GM23338 (cell line): Measurements from ENCODE around the gene UTP20. TPM values are rescaled to one million over a fixed set of nuclear protein-coding genes. Genes with fewer than 3 reads are reported as not detected.

Experiments used
- ATAC-seq: fragments of 200-7000 bp; cut with Tn5 transposase; 3 replicates; pipeline ENCODE4 v1.9.1; 2020
- DNase-seq: peaks from one replicate; pipeline ENCODE4 v3.0.0-alpha.2; 2015; ENCODE audit warnings: low spot score
- H2AFZ ChIP-seq: fragments of 200-600 bp; sonication (generic); 2 replicates; pipeline ENCODE4 v1.8.0; 2016; ENCODE audit warnings: antibody characterized with exemption, mild to moderate bottlenecking, moderate library complexity
- H3F3A ChIP-seq: fragments of 200-600 bp; sonication (generic); replicated peaks from 2 replicates; pipeline ENCODE4 v1.8.0; 2017; ENCODE audit warnings: antibody characterized with exemption, mixed run types, low read depth
- H3K27ac ChIP-seq: fragments of 200-600 bp; sonication (generic); 2 replicates; pipeline ENCODE4 v1.6.1; 2016; ENCODE audit warnings: low read depth
- H3K27me3 ChIP-seq: fragments of 200-600 bp; sonication (generic); 2 replicates; pipeline ENCODE4 v1.8.0; 2016; ENCODE audit warnings: mild to moderate bottlenecking, mixed run types, moderate library complexity; ENCODE audit not compliant: insufficient read depth
- H3K36me3 ChIP-seq: fragments of 200-600 bp; sonication (generic); 2 replicates; pipeline ENCODE4 v1.8.0; 2016; ENCODE audit warnings: mild to moderate bottlenecking; ENCODE audit not compliant: insufficient read depth
- H3K4me1 ChIP-seq: fragments of 200-600 bp; sonication (generic); 2 replicates; pipeline ENCODE4 v1.8.0; 2016; ENCODE audit warnings: mild to moderate bottlenecking, moderate library complexity; ENCODE audit not compliant: insufficient read depth
- H3K4me2 ChIP-seq: fragments of 200-600 bp; sonication (generic); 2 replicates; pipeline ENCODE4 v1.7.1; 2017; ENCODE audit warnings: mixed run types
- H3K4me3 ChIP-seq: fragments of 200-600 bp; sonication (generic); 2 replicates; pipeline ENCODE4 v1.6.1; 2016; ENCODE audit warnings: mixed run types
- H3K79me2 ChIP-seq: fragments of 200-600 bp; sonication (generic); replicated peaks from 2 replicates; pipeline ENCODE4 v1.8.0; 2017; ENCODE audit warnings: mild to moderate bottlenecking; ENCODE audit not compliant: insufficient read depth
- H3K9me2 ChIP-seq: fragments of 200-600 bp; sonication (generic); 2 replicates; pipeline ENCODE4 v1.8.0; 2017; ENCODE audit not compliant: insufficient read depth
- H4K20me1 ChIP-seq: fragments of 200-600 bp; sonication (generic); replicated peaks from 2 replicates; pipeline ENCODE4 v1.8.0; 2017; ENCODE audit warnings: mild to moderate bottlenecking; ENCODE audit not compliant: insufficient read depth
- H3K27ac Mint-ChIP-seq: 2 replicates; pipeline ENCODE4 v1.8.0; 2020; ENCODE audit warnings: inconsistent platforms, mild to moderate bottlenecking, moderate library complexity, mixed read lengths
- H3K27me3 Mint-ChIP-seq: 3 replicates; pipeline ENCODE4 v1.8.0; 2022; ENCODE audit warnings: low read depth, mild to moderate bottlenecking, moderate library complexity, mixed read lengths, inconsistent platforms; ENCODE audit not compliant: insufficient read depth, poor library complexity
- H3K36me3 Mint-ChIP-seq: 3 replicates; pipeline ENCODE4 v1.8.0; 2021; ENCODE audit warnings: low read depth, mild to moderate bottlenecking, inconsistent platforms, moderate library complexity, mixed read lengths
- H3K4me1 Mint-ChIP-seq: 3 replicates; pipeline ENCODE4 v1.8.0; 2020; ENCODE audit warnings: mild to moderate bottlenecking, inconsistent platforms, mixed read lengths
- H3K4me3 Mint-ChIP-seq: 3 replicates; pipeline ENCODE4 v1.8.0; 2021; ENCODE audit warnings: moderate library complexity, mild to moderate bottlenecking, inconsistent platforms, mixed read lengths
- H3K9me3 Mint-ChIP-seq: 3 replicates; pipeline ENCODE4 v1.8.0; 2020; ENCODE audit warnings: moderate library complexity, mild to moderate bottlenecking, inconsistent platforms, mixed read lengths
- CREB1 ChIP-seq: fragments of 250-450 bp; sonication (Bioruptor Pico); IDR thresholded peaks from 2 replicates; pipeline ENCODE4 v1.5.0; 2020; ENCODE audit warnings: low read depth, mild to moderate bottlenecking, moderate library complexity
- ETS1 ChIP-seq: IDR thresholded peaks from 2 replicates; pipeline ENCODE4 v1.6.1; 2016; ENCODE audit warnings: antibody characterized with exemption
- EZH2 ChIP-seq: fragments of 200-600 bp; sonication (generic); IDR thresholded peaks from one replicate; pipeline ENCODE4 v1.8.0; 2017; ENCODE audit warnings: antibody characterized with exemption, mild to moderate bottlenecking, low read depth; ENCODE audit not compliant: unreplicated experiment
- EZH2phosphoT487 ChIP-seq: fragments of 200-600 bp; sonication (generic); IDR thresholded peaks from one replicate; pipeline ENCODE4 v1.8.1; 2018; ENCODE audit warnings: antibody characterized with exemption; ENCODE audit not compliant: unreplicated experiment
- JUNB ChIP-seq: IDR thresholded peaks from one replicate; pipeline ENCODE4 v1.6.1; 2016; ENCODE audit warnings: antibody characterized with exemption; ENCODE audit not compliant: unreplicated experiment
- NANOG ChIP-seq: IDR thresholded peaks from 2 replicates; pipeline ENCODE4 v1.6.1; 2016; ENCODE audit warnings: antibody characterized with exemption, borderline replicate concordance
- POLR2AphosphoS5 ChIP-seq: IDR thresholded peaks from 2 replicates; pipeline ENCODE4 v1.6.1; 2016; ENCODE audit warnings: antibody characterized with exemption, low read depth
- REST ChIP-seq: IDR thresholded peaks from one replicate; pipeline ENCODE4 v1.6.1; 2018; ENCODE audit warnings: antibody characterized with exemption; ENCODE audit not compliant: unreplicated experiment
- STAT1 ChIP-seq: IDR thresholded peaks from one replicate; pipeline ENCODE4 v1.6.1; 2016; ENCODE audit warnings: antibody characterized with exemption; ENCODE audit not compliant: unreplicated experiment
- ZNF114 ChIP-seq: fragments of 250-450 bp; sonication (Bioruptor Pico); IDR thresholded peaks from 2 replicates; pipeline ENCODE4 v1.5.0; 2020; ENCODE audit warnings: mild to moderate bottlenecking, moderate library complexity
- ZNF331 ChIP-seq: fragments of 250-450 bp; sonication (Bioruptor Pico); IDR thresholded peaks from 2 replicates; pipeline ENCODE4 v1.5.0; 2020; ENCODE audit warnings: low read depth, mild to moderate bottlenecking, moderate library complexity
- polyA plus RNA-seq: library from polyadenylated mRNA; unstranded; fragments of >200 nt; fragmentation: Nextera tagmentation; extraction: Ambion mirVana; gene quantifications from 2 replicates; pipeline ENCODE4 v1.2.1, GENCODE V29; 2016
- total RNA-seq: library from RNA; depleted of rRNA; stranded (reverse); fragments of >200 nt; shearing (Covaris generic); gene quantifications from 2 replicates; pipeline ENCODE4 v1.2.3, GENCODE V29; 2014
- TF ChIP-seq, protein P1 (sequence below): fragments of 250-450 bp; sonication (Bioruptor Pico); IDR thresholded peaks from 2 replicates; pipeline ENCODE4 v1.5.0; 2020; ENCODE audit warnings: mild to moderate bottlenecking, moderate library complexity
- TF ChIP-seq, protein P2 (sequence below), 2 experiments: fragments of 200-600 bp in 1 of 2; sonication (generic) in 1 of 2; conservative IDR thresholded peaks; 2 replicates each; pipeline versions ENCODE4 v1.5.1 to v1.6.1; 2016 to 2017; ENCODE audit warnings: antibody characterized with exemption in 2 of 2, low read depth in 2 of 2, mild to moderate bottlenecking in 2 of 2, moderate library complexity in 1 of 2

Gene UTP20
- total and polyA plus RNA-seq, 2 experiments from 2014 or later, result 13.1 to 59.6 TPM

DNA sequence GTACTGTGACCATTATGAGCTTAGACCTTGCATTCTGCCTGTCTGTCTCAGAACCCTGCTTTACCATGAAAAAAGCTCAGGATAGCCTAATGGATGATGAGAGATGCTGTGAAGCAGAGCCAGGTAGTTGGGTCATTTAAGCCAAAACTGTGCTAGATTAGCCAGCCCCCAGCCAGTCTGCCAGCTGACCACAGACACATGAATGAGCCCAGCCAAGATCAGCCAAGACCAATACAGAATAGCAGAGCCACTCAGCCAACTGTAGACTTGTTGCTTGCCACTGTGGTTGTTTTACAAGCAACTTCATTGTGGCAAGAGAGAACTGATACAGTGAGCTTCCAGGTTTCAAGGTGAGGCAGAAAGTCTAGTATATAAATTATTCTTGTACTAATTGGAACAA lies 12.8 kb upstream of the UTP20 start:
- H3K4me1 ChIP-seq, result no peaks in the 10 kb centered on the region
- TF ChIP-seq JUNB, result no peak
- TF ChIP-seq EZH2, result no peak
- TF ChIP-seq ETS1, result no peak
- no peak for TF ChIP-seq EZH2phosphoT487
- TF ChIP-seq, protein P1, sequence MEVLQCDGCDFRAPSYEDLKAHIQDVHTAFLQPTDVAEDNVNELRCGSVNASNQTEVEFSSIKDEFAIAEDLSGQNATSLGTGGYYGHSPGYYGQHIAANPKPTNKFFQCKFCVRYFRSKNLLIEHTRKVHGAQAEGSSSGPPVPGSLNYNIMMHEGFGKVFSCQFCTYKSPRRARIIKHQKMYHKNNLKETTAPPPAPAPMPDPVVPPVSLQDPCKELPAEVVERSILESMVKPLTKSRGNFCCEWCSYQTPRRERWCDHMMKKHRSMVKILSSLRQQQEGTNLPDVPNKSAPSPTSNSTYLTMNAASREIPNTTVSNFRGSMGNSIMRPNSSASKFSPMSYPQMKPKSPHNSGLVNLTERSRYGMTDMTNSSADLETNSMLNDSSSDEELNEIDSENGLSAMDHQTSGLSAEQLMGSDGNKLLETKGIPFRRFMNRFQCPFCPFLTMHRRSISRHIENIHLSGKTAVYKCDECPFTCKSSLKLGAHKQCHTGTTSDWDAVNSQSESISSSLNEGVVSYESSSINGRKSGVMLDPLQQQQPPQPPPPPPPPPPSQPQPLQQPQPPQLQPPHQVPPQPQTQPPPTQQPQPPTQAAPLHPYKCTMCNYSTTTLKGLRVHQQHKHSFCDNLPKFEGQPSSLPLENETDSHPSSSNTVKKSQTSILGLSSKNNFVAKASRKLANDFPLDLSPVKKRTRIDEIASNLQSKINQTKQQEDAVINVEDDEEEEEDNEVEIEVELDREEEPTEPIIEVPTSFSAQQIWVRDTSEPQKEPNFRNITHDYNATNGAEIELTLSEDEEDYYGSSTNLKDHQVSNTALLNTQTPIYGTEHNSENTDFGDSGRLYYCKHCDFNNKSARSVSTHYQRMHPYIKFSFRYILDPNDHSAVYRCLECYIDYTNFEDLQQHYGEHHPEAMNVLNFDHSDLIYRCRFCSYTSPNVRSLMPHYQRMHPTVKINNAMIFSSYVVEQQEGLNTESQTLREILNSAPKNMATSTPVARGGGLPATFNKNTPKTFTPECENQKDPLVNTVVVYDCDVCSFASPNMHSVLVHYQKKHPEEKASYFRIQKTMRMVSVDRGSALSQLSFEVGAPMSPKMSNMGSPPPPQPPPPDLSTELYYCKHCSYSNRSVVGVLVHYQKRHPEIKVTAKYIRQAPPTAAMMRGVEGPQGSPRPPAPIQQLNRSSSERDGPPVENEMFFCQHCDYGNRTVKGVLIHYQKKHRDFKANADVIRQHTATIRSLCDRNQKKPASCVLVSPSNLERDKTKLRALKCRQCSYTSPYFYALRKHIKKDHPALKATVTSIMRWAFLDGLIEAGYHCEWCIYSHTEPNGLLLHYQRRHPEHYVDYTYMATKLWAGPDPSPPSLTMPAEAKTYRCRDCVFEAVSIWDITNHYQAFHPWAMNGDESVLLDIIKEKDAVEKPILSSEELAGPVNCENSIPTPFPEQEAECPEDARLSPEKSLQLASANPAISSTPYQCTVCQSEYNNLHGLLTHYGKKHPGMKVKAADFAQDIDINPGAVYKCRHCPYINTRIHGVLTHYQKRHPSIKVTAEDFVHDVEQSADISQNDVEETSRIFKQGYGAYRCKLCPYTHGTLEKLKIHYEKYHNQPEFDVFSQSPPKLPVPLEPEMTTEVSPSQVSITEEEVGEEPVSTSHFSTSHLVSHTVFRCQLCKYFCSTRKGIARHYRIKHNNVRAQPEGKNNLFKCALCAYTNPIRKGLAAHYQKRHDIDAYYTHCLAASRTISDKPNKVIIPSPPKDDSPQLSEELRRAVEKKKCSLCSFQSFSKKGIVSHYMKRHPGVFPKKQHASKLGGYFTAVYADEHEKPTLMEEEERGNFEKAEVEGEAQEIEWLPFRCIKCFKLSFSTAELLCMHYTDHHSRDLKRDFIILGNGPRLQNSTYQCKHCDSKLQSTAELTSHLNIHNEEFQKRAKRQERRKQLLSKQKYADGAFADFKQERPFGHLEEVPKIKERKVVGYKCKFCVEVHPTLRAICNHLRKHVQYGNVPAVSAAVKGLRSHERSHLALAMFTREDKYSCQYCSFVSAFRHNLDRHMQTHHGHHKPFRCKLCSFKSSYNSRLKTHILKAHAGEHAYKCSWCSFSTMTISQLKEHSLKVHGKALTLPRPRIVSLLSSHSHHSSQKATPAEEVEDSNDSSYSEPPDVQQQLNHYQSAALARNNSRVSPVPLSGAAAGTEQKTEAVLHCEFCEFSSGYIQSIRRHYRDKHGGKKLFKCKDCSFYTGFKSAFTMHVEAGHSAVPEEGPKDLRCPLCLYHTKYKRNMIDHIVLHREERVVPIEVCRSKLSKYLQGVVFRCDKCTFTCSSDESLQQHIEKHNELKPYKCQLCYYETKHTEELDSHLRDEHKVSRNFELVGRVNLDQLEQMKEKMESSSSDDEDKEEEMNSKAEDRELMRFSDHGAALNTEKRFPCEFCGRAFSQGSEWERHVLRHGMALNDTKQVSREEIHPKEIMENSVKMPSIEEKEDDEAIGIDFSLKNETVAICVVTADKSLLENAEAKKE (CRISPR knock-in tag), result no peak
- TF ChIP-seq, protein P2, sequence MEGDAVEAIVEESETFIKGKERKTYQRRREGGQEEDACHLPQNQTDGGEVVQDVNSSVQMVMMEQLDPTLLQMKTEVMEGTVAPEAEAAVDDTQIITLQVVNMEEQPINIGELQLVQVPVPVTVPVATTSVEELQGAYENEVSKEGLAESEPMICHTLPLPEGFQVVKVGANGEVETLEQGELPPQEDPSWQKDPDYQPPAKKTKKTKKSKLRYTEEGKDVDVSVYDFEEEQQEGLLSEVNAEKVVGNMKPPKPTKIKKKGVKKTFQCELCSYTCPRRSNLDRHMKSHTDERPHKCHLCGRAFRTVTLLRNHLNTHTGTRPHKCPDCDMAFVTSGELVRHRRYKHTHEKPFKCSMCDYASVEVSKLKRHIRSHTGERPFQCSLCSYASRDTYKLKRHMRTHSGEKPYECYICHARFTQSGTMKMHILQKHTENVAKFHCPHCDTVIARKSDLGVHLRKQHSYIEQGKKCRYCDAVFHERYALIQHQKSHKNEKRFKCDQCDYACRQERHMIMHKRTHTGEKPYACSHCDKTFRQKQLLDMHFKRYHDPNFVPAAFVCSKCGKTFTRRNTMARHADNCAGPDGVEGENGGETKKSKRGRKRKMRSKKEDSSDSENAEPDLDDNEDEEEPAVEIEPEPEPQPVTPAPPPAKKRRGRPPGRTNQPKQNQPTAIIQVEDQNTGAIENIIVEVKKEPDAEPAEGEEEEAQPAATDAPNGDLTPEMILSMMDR (conservative IDR thresholded peaks at IDR 0.05; ENCODE audit: low read depth in 2 of 2), result no peak
- TF ChIP-seq REST, result no peak
- TF ChIP-seq ZNF114 (CRISPR knock-in tag), result no peak
- TF ChIP-seq POLR2AphosphoS5, result no peak
- TF ChIP-seq STAT1, result no peak
- no peak for TF ChIP-seq NANOG
- TF ChIP-seq ZNF331 (CRISPR knock-in tag), result no peak
- no peak for TF ChIP-seq CREB1 (CRISPR knock-in tag)
- no peaks in the 10 kb centered on the region for H3K36me3 Mint-ChIP-seq
- ATAC-seq (no peak), DNase-seq (no peak)
- H3K9me2 ChIP-seq, result no peaks in the 10 kb centered on the region
- H3F3A ChIP-seq, result no peaks in the 10 kb centered on the region
- H3K27ac Mint-ChIP-seq, result no peak overlapping the region
- H2AFZ ChIP-seq, result no peak overlapping the region
- no peaks in the 10 kb centered on the region for H3K79me2 ChIP-seq
- H3K27ac ChIP-seq, result no peak overlapping the region
- no peaks in the 10 kb centered on the region for H3K9me3 Mint-ChIP-seq
- H3K4me3 Mint-ChIP-seq, result no peak overlapping the region
- no peak overlapping the region for H3K4me2 ChIP-seq
- H3K4me3 ChIP-seq, result no peak overlapping the region
- no peaks in the 10 kb centered on the region for H3K4me1 Mint-ChIP-seq
- no peaks in the 10 kb centered on the region for H3K36me3 ChIP-seq
- no peaks in the 10 kb centered on the region for H3K27me3 Mint-ChIP-seq
- no peaks in the 10 kb centered on the region for H3K27me3 ChIP-seq
- no peaks in the 10 kb centered on the region for H4K20me1 ChIP-seq
